GM18909 (cell line): ENCODE data around the gene ATP5F1D.

ENCODE experiments used
- ATAC-seq: cut with Tn5 transposase; IDR thresholded peaks from one replicate; pipeline ENCODE4 v1.9.1; 2021; ENCODE audit warnings: mild to moderate bottlenecking; ENCODE audit not compliant: unreplicated experiment, poor library complexity

The ATP5F1D gene

GRCh38 chr19:1256646-1257474 lies 15.3 kb downstream of the ATP5F1D start:
- ATAC-seq: no peak

- ATAC-seq: no peak
Measured at GRCh38 chr19:1257475-1258162, 16.1 kb downstream of the ATP5F1D start.

DNA sequence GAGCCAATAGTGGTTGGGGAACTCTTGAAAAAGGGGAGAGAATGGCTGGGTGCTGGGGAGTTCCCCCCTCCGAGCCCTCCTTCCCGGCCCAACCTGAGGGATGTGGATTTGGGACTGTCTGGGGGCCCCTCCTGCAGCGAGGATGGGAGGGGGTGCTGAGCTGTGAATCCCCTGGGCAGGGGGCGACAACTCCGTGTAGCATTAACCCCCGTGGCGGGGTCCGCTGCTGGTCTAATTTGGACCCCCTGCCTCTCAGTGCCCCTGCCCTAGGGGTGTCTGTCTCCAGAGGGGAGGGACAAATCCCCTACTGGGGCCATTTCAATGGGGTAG lies 16.6 kb downstream of the ATP5F1D start:
- no peak for ATAC-seq

DNA sequence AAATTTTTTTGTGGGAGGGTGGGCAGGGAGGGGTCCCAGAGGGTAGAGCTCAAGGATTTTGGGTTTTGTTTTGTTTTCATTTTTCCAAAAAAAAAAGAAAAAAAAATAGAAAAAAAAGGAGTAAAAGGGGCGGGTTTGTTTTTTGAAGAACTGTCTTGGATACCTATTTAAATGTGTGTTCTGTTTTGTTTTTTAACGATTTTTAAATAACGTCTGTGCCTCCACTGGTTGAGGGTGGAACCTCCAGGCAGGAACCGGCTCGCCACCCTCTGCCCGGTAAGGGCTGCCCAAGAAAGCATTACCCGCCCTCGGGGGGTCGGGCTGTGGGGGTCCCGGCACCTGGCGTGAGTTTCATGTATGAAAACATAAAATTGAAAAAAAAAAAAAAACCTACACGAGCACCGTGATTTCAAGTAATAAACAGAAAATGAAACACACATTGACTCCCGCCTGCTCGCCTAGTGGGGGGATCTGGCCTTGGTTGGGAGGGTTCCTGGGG lies 17.2 kb downstream of the ATP5F1D start:
- ATAC-seq: no peak

DNA sequence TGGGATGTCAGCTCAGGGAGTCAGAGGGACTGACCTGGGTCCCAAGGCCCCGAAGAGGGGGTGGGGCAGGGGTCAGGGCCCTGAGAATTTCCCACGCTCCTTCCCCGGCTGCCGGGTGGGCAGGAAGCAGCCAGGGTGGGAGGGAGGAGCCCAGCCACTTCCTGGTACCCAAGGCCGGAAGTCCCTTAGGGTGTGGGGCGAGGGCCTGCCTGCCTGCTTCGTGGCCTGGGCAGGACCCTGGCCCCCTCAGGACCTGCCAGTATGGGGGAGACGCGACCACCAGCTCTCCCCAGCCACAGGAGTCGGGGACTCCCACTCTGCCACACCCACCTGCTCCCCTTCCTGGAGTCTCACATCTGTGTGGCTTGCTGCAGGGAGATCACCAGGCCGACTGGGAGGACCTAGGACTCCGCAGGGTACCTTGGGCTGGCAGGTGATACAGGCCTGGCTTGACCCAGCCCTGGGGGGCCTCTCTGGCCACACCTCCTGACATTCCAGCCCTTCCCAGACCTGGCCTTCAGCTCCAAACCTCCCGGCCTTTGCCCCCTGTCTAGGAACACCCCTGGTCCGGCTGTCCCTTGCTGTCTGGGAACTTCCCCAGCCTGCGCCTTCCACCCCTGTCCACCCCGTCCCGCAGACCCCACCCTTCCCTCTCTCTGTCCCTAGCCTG lies 17.8 kb downstream of the ATP5F1D start:
- peak; percentile 34 for ATAC-seq

DNA sequence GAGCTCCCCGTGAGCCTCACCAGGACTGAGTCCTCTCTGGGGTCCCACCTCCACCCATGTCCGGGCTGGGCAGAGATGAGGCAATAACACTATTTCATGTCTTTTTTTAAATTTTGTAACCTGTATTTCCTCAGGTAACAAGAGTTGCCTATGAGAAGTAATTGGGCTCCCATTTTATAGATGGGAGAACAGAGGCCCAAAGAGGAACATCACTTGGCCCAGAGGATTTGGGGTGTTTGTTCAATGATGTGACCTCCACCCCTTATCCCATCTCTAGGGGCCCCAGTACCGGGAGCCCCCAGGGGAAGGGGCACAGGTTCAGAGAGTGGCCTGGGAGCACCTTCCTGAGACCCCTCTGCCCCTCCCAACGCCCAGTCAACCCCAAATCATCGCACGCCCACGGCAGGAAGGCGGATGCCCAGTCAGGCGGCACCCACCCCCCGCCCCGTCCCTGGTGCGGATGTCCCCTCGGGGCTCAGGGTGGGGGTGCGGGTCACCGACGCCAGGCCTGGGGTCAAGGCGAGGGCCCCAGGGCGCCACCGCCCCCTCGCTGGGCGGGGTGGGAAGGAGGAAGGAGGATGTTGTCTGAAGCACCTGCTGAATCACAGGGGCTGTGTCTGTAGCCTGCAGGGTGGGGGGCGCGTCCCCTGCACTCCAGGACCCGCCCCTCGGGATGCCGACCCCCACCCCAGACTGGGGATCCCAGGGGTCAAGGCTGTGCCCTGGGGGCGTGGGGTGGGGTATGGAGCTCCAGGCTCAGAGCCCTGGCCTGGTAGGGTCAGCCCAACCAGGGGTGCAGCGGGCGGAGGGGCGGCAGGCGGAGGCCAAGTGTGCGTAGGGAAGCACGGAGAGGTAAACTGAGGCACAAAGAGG lies 18.6 kb downstream of the ATP5F1D start:
- peak; percentile 16 for ATAC-seq

DNA sequence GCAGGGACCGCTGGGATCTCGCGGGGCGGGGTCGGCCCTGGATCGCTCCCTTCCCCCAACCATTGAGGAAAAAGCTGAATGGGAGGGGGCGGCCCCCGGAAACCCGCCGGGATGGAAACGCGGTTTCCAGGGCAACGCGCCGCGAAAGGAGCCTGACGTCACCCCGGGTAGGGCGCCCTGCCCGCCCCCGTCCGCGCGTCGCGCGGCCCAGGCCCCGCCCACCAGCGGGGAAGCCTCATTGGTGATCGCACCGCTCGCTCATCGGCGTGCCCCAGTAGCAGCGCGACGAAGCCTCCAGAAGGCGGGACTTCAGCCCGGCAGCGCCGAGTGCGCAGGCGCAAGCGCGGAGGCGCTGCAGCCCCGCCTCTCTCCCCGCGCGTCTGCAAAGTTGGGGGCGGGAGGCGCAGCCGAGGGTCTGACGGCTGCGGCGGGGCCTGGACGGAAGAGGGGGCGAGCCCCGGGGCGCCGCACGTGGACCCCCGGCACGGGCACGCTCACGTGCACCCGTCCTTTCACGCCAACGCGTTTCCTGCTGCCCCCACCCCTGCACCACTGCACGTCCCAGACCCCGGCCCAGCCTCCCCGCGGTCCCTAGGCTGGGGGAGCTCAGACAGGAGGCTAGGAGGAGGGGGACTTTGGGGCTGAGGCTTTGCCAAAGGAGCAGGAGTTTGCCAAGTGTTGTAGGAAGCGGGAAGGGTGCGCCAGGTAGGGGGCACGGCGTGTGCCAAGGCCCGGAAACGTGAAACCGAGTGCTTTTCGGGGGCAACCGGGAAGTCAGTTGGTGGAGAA lies 19.4 kb downstream of the ATP5F1D start:
- ATAC-seq: peak; percentile 62

DNA sequence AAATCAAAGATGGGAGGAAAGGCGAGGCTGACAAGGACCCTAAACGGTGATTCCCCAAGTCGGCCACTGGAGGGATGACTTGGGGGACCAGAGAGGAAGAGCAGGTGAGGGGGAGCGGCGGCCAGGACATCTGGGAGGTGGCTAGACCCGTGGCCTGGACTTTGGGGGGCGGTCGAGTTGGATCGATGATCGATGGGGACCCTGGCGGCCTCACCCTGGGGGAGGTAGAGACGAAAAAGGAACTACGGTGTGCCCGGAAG lies 19.9 kb downstream of the ATP5F1D start:
- ATAC-seq: no peak

DNA sequence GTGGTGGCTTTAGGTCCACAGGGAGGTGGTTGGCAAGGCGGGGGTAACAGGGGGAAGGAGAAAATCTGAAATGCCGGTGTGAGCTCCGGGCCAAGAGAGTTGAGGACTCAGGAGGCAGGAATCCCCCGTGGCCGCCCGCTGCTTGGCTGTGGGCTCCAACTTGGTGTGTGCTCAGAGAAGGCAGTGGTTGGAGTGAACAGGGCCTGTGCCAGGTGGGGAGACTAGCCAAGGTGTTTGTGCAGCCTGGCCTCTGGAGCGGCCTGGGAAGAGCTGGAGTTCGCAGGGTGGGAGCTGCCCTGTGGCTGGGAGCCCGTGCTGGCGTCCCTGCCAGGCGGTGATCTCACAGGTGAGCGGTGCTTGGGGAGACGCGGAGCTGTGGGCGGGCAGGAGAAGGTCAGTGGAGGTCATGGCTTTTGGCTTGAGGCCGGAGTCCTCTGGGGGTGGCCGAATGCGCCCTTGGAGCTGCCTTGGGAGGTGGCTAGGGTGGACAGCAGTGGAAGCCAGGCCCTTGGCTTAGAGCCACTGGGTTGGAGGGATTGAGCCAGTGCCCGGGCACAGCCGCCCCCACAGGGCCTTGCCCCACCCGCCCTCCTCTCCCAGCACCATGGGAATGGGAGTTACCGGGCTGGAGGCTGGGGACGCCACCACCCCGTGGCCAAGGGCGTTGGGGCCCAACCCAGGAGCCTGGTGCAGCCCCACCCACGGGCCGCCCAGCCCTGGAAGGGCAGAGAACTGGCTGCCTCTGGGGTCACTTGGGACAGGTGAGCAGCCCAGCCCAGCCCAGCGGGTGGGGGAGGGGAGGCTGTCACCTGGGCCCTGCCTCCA lies 20.5 kb downstream of the ATP5F1D start:
- ATAC-seq: no peak

DNA sequence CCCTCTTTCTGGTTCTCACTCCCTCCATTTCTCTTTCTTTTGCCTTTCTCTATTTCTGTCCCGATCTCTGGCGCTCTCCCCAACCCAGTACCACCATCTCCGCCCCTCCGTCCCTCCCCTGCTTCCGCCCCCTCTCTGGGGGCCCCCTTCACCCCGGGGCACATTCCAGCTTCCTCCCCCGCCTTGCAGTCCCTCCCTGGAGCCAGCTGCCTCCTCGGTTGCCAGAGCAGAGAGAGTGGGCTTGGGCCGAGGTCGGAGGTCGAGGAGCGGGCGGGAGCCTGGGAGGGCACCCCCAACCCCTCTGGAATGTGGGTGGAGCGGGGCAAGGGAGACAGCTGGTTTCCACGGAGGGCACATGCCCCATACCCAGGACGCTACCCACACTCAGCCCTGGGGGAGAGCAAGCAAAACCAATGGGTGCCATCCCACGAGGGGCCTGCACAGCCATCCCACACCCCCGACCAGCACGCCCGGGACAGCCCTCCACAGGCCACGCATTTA lies 21.1 kb downstream of the ATP5F1D start:
- ATAC-seq: no peak

- ATAC-seq: no peak
Measured at GRCh38 chr19:1263188-1263587, 21.6 kb downstream of the ATP5F1D start.

GRCh38 chr19:1264801-1265614 lies 23.5 kb downstream of the ATP5F1D start:
- no peak for ATAC-seq

GRCh38 chr19:1265615-1266128 lies 24.1 kb downstream of the ATP5F1D start:
- ATAC-seq: no peak

DNA sequence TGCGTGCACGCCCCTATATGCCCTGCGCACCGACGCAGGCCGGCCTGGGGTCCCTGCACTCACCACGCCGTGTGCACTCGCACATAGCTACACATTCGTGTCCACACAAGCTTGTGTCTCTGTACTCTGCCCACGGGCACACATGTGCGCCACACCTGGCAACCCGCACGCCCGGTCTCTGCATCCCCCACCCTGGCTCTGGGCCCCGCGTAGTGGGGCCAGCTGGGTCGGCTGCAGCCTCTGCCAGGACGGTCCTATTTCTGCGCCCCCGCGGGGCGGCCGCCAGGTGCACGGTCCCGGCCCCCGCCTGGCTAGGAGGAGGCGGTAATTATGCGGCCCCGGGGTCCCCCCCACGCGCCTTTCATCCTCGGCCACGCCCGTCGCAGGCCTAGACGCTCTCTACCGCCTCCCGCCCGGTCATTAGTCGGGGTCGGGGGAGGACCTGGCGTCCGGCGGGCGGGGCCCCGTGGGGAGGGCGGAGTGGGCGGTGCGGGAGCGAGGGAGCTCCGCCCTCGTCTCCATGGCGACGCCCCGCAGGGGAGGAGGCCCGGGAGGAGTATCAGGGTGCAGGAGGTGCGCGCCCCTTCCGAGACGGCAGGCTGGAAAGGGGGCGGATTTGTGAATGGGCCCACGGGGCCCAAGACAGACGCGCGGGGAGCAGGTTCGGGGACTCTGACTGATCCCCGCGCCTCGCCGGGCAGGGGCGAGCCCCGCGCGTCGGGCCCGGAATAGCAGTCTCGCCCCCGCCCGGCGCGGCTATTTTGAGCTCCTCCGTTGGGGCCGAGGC lies 24.8 kb downstream of the ATP5F1D start:
- ATAC-seq: peak; percentile 33

DNA sequence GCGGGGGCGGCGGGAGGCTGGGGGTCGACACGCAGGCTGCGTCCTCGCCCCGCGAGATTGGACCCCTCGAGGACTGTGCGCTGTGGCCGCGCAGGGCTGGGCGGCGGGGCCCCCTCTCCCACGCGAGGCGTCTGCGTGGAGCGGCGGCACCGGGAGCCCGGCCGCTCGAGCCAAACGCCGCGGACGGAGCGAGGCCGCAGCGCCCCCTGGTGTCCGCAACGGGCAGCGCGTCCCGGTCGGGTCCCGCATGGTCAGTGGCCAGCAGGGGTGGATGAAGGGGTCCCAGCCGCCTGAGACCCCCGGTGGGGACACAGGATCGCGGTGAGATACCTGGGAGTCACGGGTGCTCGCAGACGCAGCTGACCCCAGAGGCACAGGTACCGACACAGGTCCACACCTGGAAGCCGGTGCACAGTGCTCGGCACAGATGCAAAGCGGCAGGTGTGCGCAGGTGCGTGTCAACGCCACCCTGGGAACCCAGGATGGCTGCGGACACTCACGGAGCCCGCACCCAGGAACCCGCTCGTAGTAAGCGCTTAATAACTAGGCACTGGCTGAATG lies 25.4 kb downstream of the ATP5F1D start:
- ATAC-seq: peak; percentile 21

- ATAC-seq: no peak
Measured at GRCh38 chr19:1267477-1268225, 26.1 kb downstream of the ATP5F1D start.
